Karpas-422 (cell line): ENCODE measurements around the gene GLB1L2. TPM values are rescaled to one million over a fixed set of nuclear protein-coding genes. Genes with fewer than 3 reads are reported as not detected.

ENCODE experiments used
- DNase-seq: peaks from one replicate; pipeline ENCODE4 v3.0.0-alpha.2; 2015
- H2AFZ ChIP-seq: fragments of 200-600 bp; sonication (generic); 2 replicates; pipeline ENCODE4 v1.6.1; 2014; ENCODE audit warnings: antibody characterized with exemption, low read length, mixed read lengths
- H3K27ac ChIP-seq: fragments of 200-600 bp; sonication (generic); 2 replicates; pipeline ENCODE4 v1.5.1; 2014; ENCODE audit warnings: mild to moderate bottlenecking, low read length, moderate library complexity
- H3K27me3 ChIP-seq: fragments of 200-600 bp; sonication (generic); 2 replicates; pipeline ENCODE4 v1.6.1; 2014; ENCODE audit warnings: low read length, mixed read lengths
- H3K36me3 ChIP-seq: fragments of 200-600 bp; sonication (generic); 2 replicates; pipeline ENCODE4 v1.6.1; 2014; ENCODE audit warnings: low read length, mixed read lengths; ENCODE audit not compliant: insufficient read depth
- H3K4me1 ChIP-seq: fragments of 200-600 bp; sonication (generic); 2 replicates; pipeline ENCODE4 v1.6.1; 2014; ENCODE audit warnings: mild to moderate bottlenecking, low read length, mixed read lengths
- H3K4me2 ChIP-seq: fragments of 200-600 bp; sonication (generic); 2 replicates; pipeline ENCODE4 v1.6.1; 2014; ENCODE audit warnings: low read length, low read depth, mild to moderate bottlenecking; ENCODE audit not compliant: poor library complexity, severe bottlenecking
- H3K4me3 ChIP-seq: fragments of 200-600 bp; sonication (generic); 2 replicates; pipeline ENCODE4 v1.5.1; 2014; ENCODE audit warnings: mild to moderate bottlenecking, antibody characterized with exemption, low read length, mixed read lengths
- H3K79me2 ChIP-seq: fragments of 200-600 bp; sonication (generic); 2 replicates; pipeline ENCODE4 v1.6.1; 2014; ENCODE audit warnings: mild to moderate bottlenecking, low read length, mixed read lengths
- H3K9ac ChIP-seq: fragments of 200-600 bp; sonication (generic); 2 replicates; pipeline ENCODE4 v1.6.0; 2014; ENCODE audit warnings: low read length
- H3K9me2 ChIP-seq: fragments of 200-600 bp; sonication (generic), shearing (Covaris generic); replicated peaks from 2 replicates; pipeline ENCODE4 v1.6.0; 2014; ENCODE audit warnings: mild to moderate bottlenecking, low read length, moderate library complexity; ENCODE audit not compliant: insufficient read depth
- H3K9me3 ChIP-seq: fragments of 300-700, 200-600 bp; sonication (generic); 2 replicates; pipeline ENCODE4 v1.6.1; 2014; ENCODE audit warnings: low read length, mixed read lengths
- H4K20me1 ChIP-seq: fragments of 200-600 bp; sonication (generic); 2 replicates; pipeline ENCODE4 v1.6.1; 2014; ENCODE audit warnings: mild to moderate bottlenecking, antibody characterized with exemption, low read length, low read depth; ENCODE audit not compliant: insufficient read depth
- total RNA-seq: library from RNA; depleted of rRNA; stranded (reverse); fragments of >200 nt; shearing (Covaris generic); gene quantifications from 2 replicates; pipeline ENCODE4 v1.2.3, GENCODE V29; 2014; ENCODE audit warnings: low replicate concordance

The GLB1L2 gene
- total RNA-seq, 1 experiment from 2014 or later = not detected

DNA sequence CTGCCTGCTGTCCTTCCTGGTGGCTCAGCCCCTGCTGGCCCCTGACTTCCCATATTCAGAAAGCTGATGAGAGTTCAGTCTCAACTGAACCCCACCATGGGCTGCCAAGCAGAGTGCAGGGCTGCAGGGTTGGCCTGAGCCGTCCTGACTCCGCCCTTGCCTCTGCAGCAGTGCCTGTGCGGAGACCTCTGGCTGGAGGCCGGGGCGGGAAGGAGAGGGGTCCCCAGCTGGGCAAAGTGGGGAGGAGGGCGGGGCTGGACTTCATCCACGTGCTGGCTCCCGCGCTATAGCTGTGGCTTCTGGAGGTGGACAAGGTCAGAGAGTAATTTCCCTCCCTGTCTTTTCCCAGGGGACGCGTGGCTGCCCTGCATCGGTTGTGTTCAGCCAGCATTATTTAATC, 42.0 kb upstream of the GLB1L2 start:
- Histone ChIP-seq H2AFZ (no peak overlapping the region), H3K4me2 (no peak overlapping the region), H3K9ac (no peak overlapping the region), H3K4me3 (no peak overlapping the region), H3K27me3 (no peaks in the 10 kb centered on the region), H3K9me2 (no peaks in the 10 kb centered on the region), H3K4me1 (no peaks in the 10 kb centered on the region), H3K9me3 (no peaks in the 10 kb centered on the region), H3K79me2 (no peaks in the 10 kb centered on the region), H3K27ac (no peak overlapping the region), H4K20me1 (no peaks in the 10 kb centered on the region), H3K36me3 (no peaks in the 10 kb centered on the region)
- no peak for DNase-seq

GRCh38 chr11:134290646-134291045, 41.1 kb upstream of the GLB1L2 start:
- no peaks in the 10 kb centered on the region for H3K36me3 ChIP-seq
- no peak overlapping the region for H3K4me2 ChIP-seq
- no peaks in the 10 kb centered on the region for H3K27me3 ChIP-seq
- H3K9me3 ChIP-seq = no peaks in the 10 kb centered on the region
- no peaks in the 10 kb centered on the region for H4K20me1 ChIP-seq
- DNase-seq = no peak
- H3K9me2 ChIP-seq = no peaks in the 10 kb centered on the region
- no peak overlapping the region for H2AFZ ChIP-seq
- no peaks in the 10 kb centered on the region for H3K4me1 ChIP-seq
- no peak overlapping the region for H3K4me3 ChIP-seq
- no peak overlapping the region for H3K27ac ChIP-seq
- no peaks in the 10 kb centered on the region for H3K79me2 ChIP-seq
- no peak overlapping the region for H3K9ac ChIP-seq

GRCh38 chr11:134291196-134291595, 40.6 kb upstream of the GLB1L2 start:
- H2AFZ ChIP-seq = no peak overlapping the region
- H3K4me2 ChIP-seq = no peak overlapping the region
- no peak for DNase-seq
- no peaks in the 10 kb centered on the region for H3K79me2 ChIP-seq
- H3K27ac ChIP-seq = no peak overlapping the region
- H3K9ac ChIP-seq = no peak overlapping the region
- no peaks in the 10 kb centered on the region for H3K36me3 ChIP-seq
- no peaks in the 10 kb centered on the region for H4K20me1 ChIP-seq
- no peaks in the 10 kb centered on the region for H3K9me2 ChIP-seq
- H3K4me3 ChIP-seq = no peak overlapping the region
- H3K27me3 ChIP-seq = no peaks in the 10 kb centered on the region
- H3K9me3 ChIP-seq = no peaks in the 10 kb centered on the region
- no peaks in the 10 kb centered on the region for H3K4me1 ChIP-seq

- H3K79me2 ChIP-seq = no peaks in the 10 kb centered on the region
- no peak overlapping the region for H2AFZ ChIP-seq
- no peaks in the 10 kb centered on the region for H3K9me3 ChIP-seq
- no peaks in the 10 kb centered on the region for H3K4me1 ChIP-seq
- no peaks in the 10 kb centered on the region for H4K20me1 ChIP-seq
- H3K9ac ChIP-seq = no peak overlapping the region
- no peak for DNase-seq
- H3K27ac ChIP-seq = no peak overlapping the region
- no peaks in the 10 kb centered on the region for H3K27me3 ChIP-seq
- H3K4me2 ChIP-seq = no peak overlapping the region
- no peaks in the 10 kb centered on the region for H3K9me2 ChIP-seq
- no peaks in the 10 kb centered on the region for H3K36me3 ChIP-seq
- H3K4me3 ChIP-seq = no peak overlapping the region
These were observed 39.1 kb upstream of the GLB1L2 start for GRCh38 chr11:134292661-134293060.

GRCh38 chr11:134293119-134294113, 38.4 kb upstream of the GLB1L2 start:
- H3K27ac ChIP-seq = no peak overlapping the region
- H3K36me3 ChIP-seq = no peaks in the 10 kb centered on the region
- no peaks in the 10 kb centered on the region for H3K4me1 ChIP-seq
- H3K9me2 ChIP-seq = no peaks in the 10 kb centered on the region
- no peak overlapping the region for H2AFZ ChIP-seq
- no peaks in the 10 kb centered on the region for H4K20me1 ChIP-seq
- H3K79me2 ChIP-seq = no peaks in the 10 kb centered on the region
- no peak overlapping the region for H3K4me2 ChIP-seq
- no peak overlapping the region for H3K9ac ChIP-seq
- H3K27me3 ChIP-seq = no peaks in the 10 kb centered on the region
- no peak overlapping the region for H3K4me3 ChIP-seq
- no peak for DNase-seq
- H3K9me3 ChIP-seq = no peaks in the 10 kb centered on the region

DNA sequence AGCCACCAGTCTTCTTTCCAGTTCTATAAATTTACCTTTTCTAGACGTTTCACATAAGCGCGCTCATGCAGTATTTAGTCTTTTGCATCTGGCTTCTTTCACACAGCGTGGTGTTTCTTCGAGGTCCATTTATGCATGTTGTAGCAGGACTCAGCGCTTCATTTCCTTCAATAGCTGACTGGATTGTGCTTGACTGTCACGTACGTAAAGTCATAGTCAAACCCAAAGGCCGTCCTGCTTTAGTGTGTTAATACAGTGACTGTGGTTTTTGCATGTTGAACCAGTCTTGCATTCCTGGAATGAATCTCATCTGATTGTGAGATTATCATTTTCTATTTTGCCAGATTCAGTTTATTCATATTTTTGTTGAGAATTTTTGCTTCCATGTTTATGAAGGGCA, 37.1 kb upstream of the GLB1L2 start:
- H3K27ac ChIP-seq = no peak overlapping the region
- H3K9me3 ChIP-seq = no peaks in the 10 kb centered on the region
- H3K9ac ChIP-seq = no peak overlapping the region
- no peaks in the 10 kb centered on the region for H3K4me1 ChIP-seq
- no peaks in the 10 kb centered on the region for H3K36me3 ChIP-seq
- H3K4me2 ChIP-seq = no peak overlapping the region
- H4K20me1 ChIP-seq = no peaks in the 10 kb centered on the region
- no peaks in the 10 kb centered on the region for H3K79me2 ChIP-seq
- no peaks in the 10 kb centered on the region for H3K9me2 ChIP-seq
- no peak overlapping the region for H2AFZ ChIP-seq
- no peaks in the 10 kb centered on the region for H3K27me3 ChIP-seq
- DNase-seq = no peak
- no peak overlapping the region for H3K4me3 ChIP-seq

- Histone ChIP-seq H3K4me3 (no peak overlapping the region), H3K36me3 (no peaks in the 10 kb centered on the region), H3K9me2 (no peaks in the 10 kb centered on the region), H3K9me3 (no peaks in the 10 kb centered on the region), H3K4me1 (no peaks in the 10 kb centered on the region), H2AFZ (no peak overlapping the region), H3K27me3 (no peaks in the 10 kb centered on the region), H3K79me2 (no peaks in the 10 kb centered on the region), H3K27ac (no peak overlapping the region), H3K4me2 (no peak overlapping the region), H4K20me1 (no peaks in the 10 kb centered on the region), H3K9ac (no peak overlapping the region)
- DNase-seq = no peak
These were observed 19.6 kb upstream of the GLB1L2 start for GRCh38 chr11:134312223-134312622.

DNA sequence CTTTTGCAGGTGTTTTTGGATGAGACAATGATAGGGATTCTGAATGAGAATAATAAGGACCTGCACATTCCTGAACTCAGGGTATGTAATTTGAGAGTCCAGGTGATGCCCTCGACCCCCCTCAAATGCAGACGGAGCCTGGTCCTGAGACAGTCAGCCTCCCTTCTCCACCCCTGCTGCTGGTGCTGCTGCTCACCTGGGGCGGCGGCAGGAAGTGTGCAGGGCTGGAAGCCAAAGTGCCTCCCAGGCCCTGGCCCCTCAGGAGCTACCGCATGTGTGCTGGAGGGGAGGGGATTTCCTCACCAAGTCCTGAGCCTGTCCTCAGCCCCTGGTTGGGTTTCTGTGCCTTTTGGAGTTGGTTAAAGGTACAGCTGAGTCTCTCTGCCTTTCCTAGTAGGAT, 19.0 kb upstream of the GLB1L2 start:
- no peak overlapping the region for H3K9ac ChIP-seq
- no peak overlapping the region for H3K27ac ChIP-seq
- H3K36me3 ChIP-seq = no peaks in the 10 kb centered on the region
- no peak overlapping the region for H3K4me3 ChIP-seq
- no peak overlapping the region for H2AFZ ChIP-seq
- H3K4me2 ChIP-seq = no peak overlapping the region
- H3K4me1 ChIP-seq = no peaks in the 10 kb centered on the region
- DNase-seq = no peak
- no peaks in the 10 kb centered on the region for H3K27me3 ChIP-seq
- H3K9me3 ChIP-seq = no peaks in the 10 kb centered on the region
- H3K79me2 ChIP-seq = no peaks in the 10 kb centered on the region
- H4K20me1 ChIP-seq = no peaks in the 10 kb centered on the region
- H3K9me2 ChIP-seq = no peaks in the 10 kb centered on the region
